ENCODE data around the gene B3GNT3.

The B3GNT3 gene

GRCh38 chr19:17841810-17842662 is 47.1 kb downstream of the B3GNT3 start:
- in situ Hi-C loops (cut with MboI; ENCODE audit: low pct_unique_long_range_greater_than_20kb, low sequenced_read_pairs, unreplicated experiment) = no loop called here
- TF ChIP-seq CTCF (IDR thresholded peaks at IDR 0.05; ENCODE audit: extremely low read depth, insufficient read depth, missing control alignments) = no peak
- DNase-seq (ENCODE audit: low spot score) = peak; percentile 70

GRCh38 chr19:17842663-17843291 is 47.8 kb downstream of the B3GNT3 start:
- TF ChIP-seq CTCF (IDR thresholded peaks at IDR 0.05; ENCODE audit: extremely low read depth, insufficient read depth, missing control alignments) = no peak
- in situ Hi-C loops (cut with MboI; ENCODE audit: low pct_unique_long_range_greater_than_20kb, low sequenced_read_pairs, unreplicated experiment) = no loop called here
- peak; percentile 34 for DNase-seq (ENCODE audit: low spot score)

- no peak for TF ChIP-seq CTCF (IDR thresholded peaks at IDR 0.05; ENCODE audit: extremely low read depth, insufficient read depth, missing control alignments)
Observed at GRCh38 chr19:17843292-17843827, 48.4 kb downstream of the B3GNT3 start.

GRCh38 chr19:17843908-17844490 is 49.1 kb downstream of the B3GNT3 start:
- no peak for DNase-seq (ENCODE audit: low spot score)
- in situ Hi-C loops (cut with MboI; ENCODE audit: low pct_unique_long_range_greater_than_20kb, low sequenced_read_pairs, unreplicated experiment) = no loop called here
- no peak for TF ChIP-seq CTCF (IDR thresholded peaks at IDR 0.05; ENCODE audit: extremely low read depth, insufficient read depth, missing control alignments)

More at GRCh38 chr19:17843292-17843827, 48.4 kb downstream of the B3GNT3 start:
- DNase-seq (ENCODE audit: low spot score) = no peak
- in situ Hi-C loops (cut with MboI; ENCODE audit: low pct_unique_long_range_greater_than_20kb, low sequenced_read_pairs, unreplicated experiment) = no loop called here

- no peak for TF ChIP-seq CTCF (IDR thresholded peaks at IDR 0.05; ENCODE audit: extremely low read depth, insufficient read depth, missing control alignments)
- no peak for DNase-seq (ENCODE audit: low spot score)
- in situ Hi-C loops (cut with MboI; ENCODE audit: low pct_unique_long_range_greater_than_20kb, low sequenced_read_pairs, unreplicated experiment) = no loop called here
Observed at GRCh38 chr19:17846146-17846545, 51.2 kb downstream of the B3GNT3 start.

GRCh38 chr19:17847538-17848366 is 52.8 kb downstream of the B3GNT3 start, which contains the start of gene JAK3:
TSS of gene JAK3 (minus strand) at chr19:17847982. CDS start at chr19:17844417, 3,565 bp downstream.
- peak; percentile 89 for DNase-seq (ENCODE audit: low spot score)
- in situ Hi-C loops (cut with MboI; ENCODE audit: low pct_unique_long_range_greater_than_20kb, low sequenced_read_pairs, unreplicated experiment) = no loop called here
- TF ChIP-seq CTCF (IDR thresholded peaks at IDR 0.05; ENCODE audit: extremely low read depth, insufficient read depth, missing control alignments) = no peak
